GM21447 (cell line): ENCODE measurements around the gene HTR3A.

ENCODE experiments used
- ATAC-seq: cut with Tn5 transposase; IDR thresholded peaks from one replicate; pipeline ENCODE4 v1.9.1; 2021; ENCODE audit not compliant: unreplicated experiment

Gene HTR3A

GRCh38 chr11:114016986-114017385 is 42.1 kb downstream of the HTR3A start:
- ATAC-seq, result no peak

- ATAC-seq, result no peak
These were observed 42.8 kb downstream of the HTR3A start for GRCh38 chr11:114017723-114018122.

- no peak for ATAC-seq
These were observed 44.1 kb downstream of the HTR3A start for GRCh38 chr11:114019046-114019445.

DNA sequence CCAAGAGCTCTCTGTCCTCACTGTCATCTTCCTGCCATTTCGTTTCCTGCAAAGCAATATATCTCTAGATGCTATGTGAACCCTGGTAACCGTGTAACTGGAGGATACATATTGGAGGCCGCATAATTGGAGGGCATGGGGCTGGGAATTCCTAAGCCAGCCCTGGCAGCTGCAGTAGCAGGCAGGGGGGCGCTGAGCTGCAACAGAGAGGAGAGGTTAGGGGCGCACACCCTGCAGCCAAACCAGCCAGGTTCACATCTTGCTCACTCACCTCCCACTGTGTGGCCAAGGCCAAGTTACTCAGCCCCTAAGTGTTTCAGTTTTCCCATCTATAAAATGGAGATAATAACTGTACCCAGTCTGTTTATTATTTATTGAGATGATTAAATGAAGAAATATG is 44.7 kb downstream of the HTR3A start:
- no peak for ATAC-seq

GRCh38 chr11:114025329-114025907 is 50.5 kb downstream of the HTR3A start:
- no peak for ATAC-seq

DNA sequence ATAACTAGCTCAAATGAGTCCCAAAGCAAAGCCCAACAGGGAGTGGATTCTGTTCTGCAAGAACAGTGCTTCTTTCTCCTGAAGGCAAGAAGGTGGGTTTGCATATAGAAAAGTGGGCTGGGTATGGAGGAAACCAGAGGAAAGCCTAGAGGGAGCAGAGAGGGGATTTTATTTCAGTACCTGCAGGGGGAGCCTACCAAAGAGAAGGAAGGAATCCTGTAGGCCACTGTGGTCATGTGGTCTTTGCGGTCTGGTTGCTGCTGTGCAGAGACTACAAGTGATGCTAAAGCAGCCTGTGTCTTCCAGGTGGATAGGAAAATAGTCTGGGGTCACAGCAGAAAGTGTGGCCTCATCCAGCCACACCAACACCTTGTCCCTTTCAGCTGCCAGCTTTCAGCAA is 51.4 kb downstream of the HTR3A start:
- no peak for ATAC-seq

DNA sequence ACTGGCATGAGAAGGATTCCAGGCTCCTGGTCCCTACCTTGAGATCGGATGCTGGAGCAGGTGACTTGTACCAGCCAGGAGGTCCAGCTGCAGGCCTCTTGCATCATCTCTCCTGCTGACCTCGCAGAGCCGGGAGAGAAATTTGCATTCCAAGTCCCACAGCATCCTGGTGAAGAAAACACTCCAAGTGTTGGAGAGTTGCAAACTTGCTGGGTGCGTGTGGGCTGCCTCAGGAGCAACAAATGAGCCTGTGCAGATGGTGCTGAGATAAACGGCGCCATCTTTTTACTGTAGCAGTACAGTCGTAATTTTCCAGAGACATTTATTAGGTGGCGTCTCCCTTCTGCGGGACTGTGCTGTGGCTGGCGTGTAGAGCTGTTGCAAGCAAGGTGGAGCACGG is 52.5 kb downstream of the HTR3A start:
- ATAC-seq, result no peak

DNA sequence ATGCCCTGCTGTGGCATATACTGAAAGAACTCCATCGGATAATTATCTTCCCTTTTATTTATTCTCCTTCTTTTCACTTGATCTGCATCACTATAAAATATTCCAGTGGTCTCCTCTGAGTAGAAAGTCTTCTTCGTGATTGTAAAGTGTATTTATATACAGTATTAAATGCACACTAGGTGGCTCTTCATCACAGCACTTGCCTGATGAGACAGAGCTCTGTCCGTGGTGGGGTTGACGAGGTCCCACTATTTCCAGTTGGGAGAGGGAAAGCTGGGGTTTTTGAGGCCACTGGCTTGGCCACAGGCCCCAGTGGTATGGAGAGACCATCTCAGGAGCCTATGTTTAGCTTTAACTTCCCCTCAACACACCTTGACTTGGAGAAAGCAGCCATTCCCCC is 53.0 kb downstream of the HTR3A start:
- ATAC-seq, result no peak

DNA sequence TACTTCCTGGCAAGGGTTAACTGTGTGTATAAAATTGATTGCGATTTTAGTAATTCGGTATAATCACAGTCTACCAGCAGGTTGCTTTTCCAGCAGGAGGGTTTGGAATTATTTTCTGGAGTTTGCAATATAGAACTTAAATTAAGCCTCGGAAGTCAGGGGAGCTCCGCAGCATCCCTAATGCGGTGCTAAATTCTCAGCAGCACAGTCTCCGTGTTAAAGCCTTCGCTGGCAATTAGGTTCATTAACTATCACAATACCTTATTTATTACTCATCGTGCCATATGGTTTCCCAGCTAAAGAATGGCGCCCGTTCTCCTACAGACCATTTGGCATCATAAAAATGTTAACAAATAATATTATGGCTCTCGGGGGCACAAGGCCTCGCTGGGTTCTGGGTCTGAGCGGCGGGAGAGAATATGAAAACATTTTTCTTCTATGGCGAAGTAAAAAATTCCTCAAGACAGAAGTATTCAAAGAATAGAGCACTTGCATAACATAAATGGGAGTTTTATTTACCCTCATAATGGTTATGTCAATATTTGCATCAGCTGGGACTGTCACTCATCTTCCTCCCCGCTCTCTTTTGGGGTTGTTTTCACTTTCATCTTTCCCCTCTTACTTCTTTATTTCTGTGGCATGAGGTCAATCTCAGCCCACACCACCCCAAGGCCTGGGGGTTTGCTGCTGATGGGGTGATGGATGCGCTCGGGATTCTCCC is 56.5 kb downstream of the HTR3A start:
- no peak for ATAC-seq

DNA sequence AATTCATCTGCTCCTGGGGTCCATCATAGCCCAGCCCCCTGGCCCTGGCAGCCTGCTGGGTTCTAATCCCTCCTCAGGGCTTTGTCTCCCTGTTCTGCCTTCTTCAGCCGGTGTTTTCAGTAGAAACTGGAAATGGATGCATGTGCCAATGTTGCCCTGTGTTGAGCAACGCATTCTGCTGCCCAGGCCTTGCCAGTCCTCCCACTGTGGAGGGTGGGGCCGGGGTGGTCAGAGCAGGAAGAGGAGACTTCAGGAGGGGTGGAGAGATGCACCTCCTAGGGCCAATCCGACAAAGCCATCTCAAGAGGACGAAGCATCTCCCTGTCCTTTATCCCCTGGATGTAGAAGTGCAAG is 57.0 kb downstream of the HTR3A start:
- no peak for ATAC-seq

GRCh38 chr11:114033066-114033465 is 58.2 kb downstream of the HTR3A start:
- no peak for ATAC-seq

DNA sequence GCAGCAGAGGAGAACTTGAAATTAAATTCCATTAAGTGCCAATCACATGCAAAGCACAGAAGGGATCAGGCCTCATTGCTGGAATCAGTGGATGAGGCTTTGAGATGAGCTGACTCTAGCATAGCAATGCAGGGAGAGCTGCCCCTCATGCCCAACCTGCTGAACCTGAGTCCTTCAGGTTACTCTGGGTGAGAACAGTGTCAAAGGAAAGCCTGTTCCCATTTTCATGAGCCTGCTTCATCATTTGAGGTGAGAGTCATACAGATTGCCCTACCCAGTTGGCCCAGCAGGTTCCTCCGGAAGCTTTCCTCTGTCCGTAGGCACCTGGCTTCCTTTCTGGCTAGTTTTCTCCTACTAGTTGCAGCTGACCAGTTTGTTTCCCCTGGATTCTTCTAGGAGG is 58.7 kb downstream of the HTR3A start:
- ATAC-seq, result no peak

DNA sequence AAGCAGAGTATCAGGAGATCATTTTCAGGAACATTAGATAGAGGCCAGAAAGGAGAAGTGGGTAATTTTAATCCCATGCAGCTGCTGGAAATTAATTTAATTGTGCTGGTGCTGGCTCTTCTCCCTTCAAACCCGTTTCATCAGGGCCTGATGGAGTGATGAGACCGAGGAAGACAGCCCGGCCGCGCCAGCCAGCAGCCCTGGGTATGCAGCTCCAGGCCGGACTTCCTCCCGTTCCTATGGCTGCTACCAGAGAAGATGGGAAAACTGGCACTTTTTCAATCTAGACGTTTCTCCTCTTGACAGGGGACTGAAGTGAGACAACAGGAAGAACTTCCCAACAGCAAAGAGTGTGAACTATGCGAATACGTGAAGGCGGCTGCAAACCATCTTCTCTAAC is 60.0 kb downstream of the HTR3A start:
- ATAC-seq, result no peak

GRCh38 chr11:114036147-114036811 is 61.4 kb downstream of the HTR3A start:
- no peak for ATAC-seq

GRCh38 chr11:114036958-114037357 is 62.0 kb downstream of the HTR3A start:
- no peak for ATAC-seq

DNA sequence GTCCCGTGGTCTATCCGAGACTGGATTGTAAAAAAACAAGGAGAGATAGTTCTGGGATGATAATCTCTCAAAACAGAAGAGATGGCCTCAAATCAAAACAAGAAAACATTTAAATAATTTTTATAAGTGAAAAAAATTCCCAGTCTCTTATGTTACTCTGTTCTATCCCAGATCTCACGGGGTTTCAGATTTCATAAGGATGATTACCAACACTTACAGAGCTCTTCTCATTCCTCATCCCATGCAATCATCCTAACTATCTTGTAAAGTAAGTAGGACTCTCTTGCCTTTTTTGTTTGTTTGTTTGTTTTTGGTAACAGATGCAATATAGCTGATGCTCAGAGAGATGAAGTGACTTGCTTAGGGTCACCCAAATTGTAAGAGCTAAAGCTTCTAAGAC is 64.6 kb downstream of the HTR3A start:
- no peak for ATAC-seq
